Endothelial cell of umbilical vein (primary cell): ENCODE measurements around the gene PLA2G4B. TPM values are rescaled to one million over a fixed set of nuclear protein-coding genes. Genes with fewer than 3 reads are reported as not detected.

Source experiments
- BruUV-seq: library from RNA; stranded (reverse); fragments of 400-500 nt; replicated peaks from 2 replicates; lab custom pipeline; 2021; lab: Mats Ljungman, UMichigan
- CTCF ChIA-PET: fragments of 300-600, 350-600 bp; sonication (Branson Sonifier 250); formaldehyde crosslinking; loops from one replicate; lab custom pipeline; 2021; ENCODE audit warnings: antibody characterized with exemption, inconsistent platforms; lab: Charles Lee
- POLR2A ChIA-PET: fragments of 300-600, 350-600 bp; sonication (Branson Sonifier 250); formaldehyde crosslinking; loops from one replicate; lab custom pipeline; 2021; ENCODE audit warnings: antibody characterized with exemption, inconsistent platforms; lab: Charles Lee
- DNase-seq: peaks from one replicate; pipeline ENCODE4 v3.0.0-alpha.2; 2011; ENCODE audit warnings: low read depth, low spot score
- FAIRE-seq: peaks from 2 replicates; lab custom pipeline; 2011; peaks lifted over from hg19 to GRCh38; lab: Jason Lieb, UNC
- H2AFZ ChIP-seq: 2 replicates; pipeline ENCODE4 v1.6.0; 2012; ENCODE audit warnings: low read depth, low read length, control low read depth, inconsistent platforms
- H3K27ac ChIP-seq: 2 replicates; pipeline ENCODE4 v1.5.1; 2011; ENCODE audit warnings: low read depth, mild to moderate bottlenecking, control low read depth, low read length, moderate library complexity; ENCODE audit not compliant: insufficient read depth
- H3K27me3 ChIP-seq, 2 experiments: 2 replicates each; pipeline versions ENCODE4 v1.6.0 to v1.6.1; 2011; ENCODE audit warnings: low read length in 2 of 2, mixed read lengths in 1 of 2; ENCODE audit not compliant: control insufficient read depth in 2 of 2, insufficient read depth in 2 of 2
- H3K36me3 ChIP-seq, 2 experiments: 2 replicates in 1 of 2; 3 replicates in 1 of 2; pipeline ENCODE4 v1.5.1; 2011; ENCODE audit warnings: low read length in 2 of 2, mild to moderate bottlenecking in 1 of 2, moderate library complexity in 1 of 2; ENCODE audit not compliant: control insufficient read depth in 2 of 2, insufficient read depth in 2 of 2; ENCODE audit errors: extremely low read depth in 1 of 2
- H3K4me1 ChIP-seq: 3 replicates; pipeline ENCODE4 v1.5.1; 2011; ENCODE audit warnings: mild to moderate bottlenecking, low read length; ENCODE audit not compliant: control insufficient read depth, insufficient read depth; ENCODE audit errors: extremely low read depth
- H3K4me2 ChIP-seq: 2 replicates; pipeline ENCODE4 v1.6.1; 2011; ENCODE audit warnings: low read length, control low read depth, mixed read lengths; ENCODE audit not compliant: insufficient read depth
- H3K4me3 ChIP-seq, 3 experiments: fragments of 200-600 bp in 1 of 3; sonication (generic), shearing (Covaris generic) in 1 of 3; replicated peaks in 1 of 3; 2 replicates each; pipeline ENCODE4 v1.5.1; 2011 to 2016; ENCODE audit warnings: control low read depth in 3 of 3, low read length in 3 of 3, mild to moderate bottlenecking in 2 of 3, inconsistent platforms in 1 of 3, low read depth in 1 of 3, moderate library complexity in 1 of 3; ENCODE audit not compliant: insufficient read depth in 1 of 3
- H3K79me2 ChIP-seq: 2 replicates; pipeline ENCODE4 v1.6.0; 2012; ENCODE audit warnings: low read length, inconsistent platforms; ENCODE audit not compliant: control insufficient read depth, insufficient read depth
- H3K9ac ChIP-seq: replicated peaks from 2 replicates; pipeline ENCODE3; 2011; ENCODE audit warnings: low read length, control low read depth; ENCODE audit not compliant: insufficient read depth; ENCODE audit errors: extremely low read depth
- H3K9me1 ChIP-seq: replicated peaks from 3 replicates; pipeline ENCODE4 v1.6.0; 2011; ENCODE audit warnings: mild to moderate bottlenecking, low read length; ENCODE audit not compliant: control insufficient read depth, insufficient read depth; ENCODE audit errors: extremely low read depth
- H3K9me3 ChIP-seq: replicated peaks from 2 replicates; pipeline ENCODE4 v1.5.1; 2012; ENCODE audit warnings: low read length, inconsistent platforms; ENCODE audit not compliant: control insufficient read depth, insufficient read depth
- H4K20me1 ChIP-seq: replicated peaks from 2 replicates; pipeline ENCODE3; 2011; ENCODE audit warnings: mild to moderate bottlenecking, low read length; ENCODE audit not compliant: control insufficient read depth, insufficient read depth; ENCODE audit errors: extremely low read depth
- CTCF ChIP-seq, 2 donors: IDR thresholded peaks; 1 replicate in 1 of 2; 2 replicates in 1 of 2; pipeline ENCODE4 v1.5.1; 2011; ENCODE audit warnings: low read length in 2 of 2, mild to moderate bottlenecking in 2 of 2, moderate library complexity in 2 of 2, control low read depth in 1 of 2, inconsistent platforms in 1 of 2, low read depth in 1 of 2; ENCODE audit not compliant: insufficient read depth in 1 of 2; ENCODE audit errors: extremely low read depth in 1 of 2
- EZH2 ChIP-seq: IDR thresholded peaks from 2 replicates; pipeline ENCODE4 v1.6.1; 2012; ENCODE audit warnings: borderline replicate concordance, low read depth, mild to moderate bottlenecking, moderate library complexity, low read length, inconsistent platforms; ENCODE audit not compliant: severe bottlenecking
- FOS ChIP-seq: IDR thresholded peaks from 2 replicates; pipeline ENCODE4 v1.6.1; 2011; ENCODE audit warnings: mild to moderate bottlenecking, low read length, moderate library complexity, borderline replicate concordance; ENCODE audit not compliant: insufficient read depth
- GATA2 ChIP-seq: IDR thresholded peaks from 2 replicates; pipeline ENCODE4 v1.7.0; 2011; ENCODE audit warnings: low read depth, mild to moderate bottlenecking, moderate library complexity, mixed read lengths, low read length; ENCODE audit not compliant: insufficient read length, insufficient read depth
- JUN ChIP-seq: IDR thresholded peaks from 2 replicates; pipeline ENCODE4 v1.6.1; 2011; ENCODE audit warnings: borderline replicate concordance, low read depth; ENCODE audit not compliant: insufficient read length, insufficient read depth
- MYC ChIP-seq: IDR thresholded peaks from one replicate; pipeline ENCODE4 v1.6.1; 2011; ENCODE audit warnings: mild to moderate bottlenecking, low read depth, low read length
- POLR2A ChIP-seq: IDR thresholded peaks from 2 replicates; pipeline ENCODE4 v1.6.1; 2012; ENCODE audit warnings: low read depth, mild to moderate bottlenecking, control low read depth, low read length
- POLR2AphosphoS5 ChIP-seq: IDR thresholded peaks from 2 replicates; pipeline ENCODE4 v1.6.1; 2012; ENCODE audit warnings: low read depth, mild to moderate bottlenecking, control low read depth, low read length, moderate library complexity; ENCODE audit not compliant: insufficient read depth
- dilution Hi-C: fragments of 300-500 bp; cut with MboI; formaldehyde crosslinking; loops from one replicate; pipeline ENCODE4 v1.15.0; 2019; ENCODE audit warnings: low sequenced_read_pairs; ENCODE audit not compliant: extremely low pct_ligation_motif_present
- intact Hi-C: fragments of 100-400 bp; cut with micrococcal nuclease; formaldehyde crosslinking; loops from one replicate; pipeline ENCODE4 v1.10.0; 2022
- polyA plus RNA-seq, 4 experiments: library from polyadenylated mRNA; depleted of rRNA in 3 of 4; stranded (reverse) in 3 of 4; unstranded in 1 of 4; fragments of >200 nt; gene quantifications; 2 replicates each; pipeline versions ENCODE4 v1.2.1 to v1.2.3, GENCODE V29; 2011 to 2012; ENCODE audit warnings: missing spikeins in 1 of 4
- total RNA-seq: library from RNA; stranded (reverse); gene quantifications from 2 replicates; pipeline ENCODE4 v1.2.3, GENCODE V29; 2021
- TF ChIP-seq, protein P1 (sequence below): IDR thresholded peaks from 2 replicates; pipeline ENCODE4 v1.6.1; 2011; ENCODE audit not compliant: insufficient read depth, insufficient read length

Gene PLA2G4B
- total and polyA plus RNA-seq, 2 donors (not counting 3 experiments of a cell fraction or from before 2014, with no cell fraction given) = 4.0 to 7.9 TPM

DNA sequence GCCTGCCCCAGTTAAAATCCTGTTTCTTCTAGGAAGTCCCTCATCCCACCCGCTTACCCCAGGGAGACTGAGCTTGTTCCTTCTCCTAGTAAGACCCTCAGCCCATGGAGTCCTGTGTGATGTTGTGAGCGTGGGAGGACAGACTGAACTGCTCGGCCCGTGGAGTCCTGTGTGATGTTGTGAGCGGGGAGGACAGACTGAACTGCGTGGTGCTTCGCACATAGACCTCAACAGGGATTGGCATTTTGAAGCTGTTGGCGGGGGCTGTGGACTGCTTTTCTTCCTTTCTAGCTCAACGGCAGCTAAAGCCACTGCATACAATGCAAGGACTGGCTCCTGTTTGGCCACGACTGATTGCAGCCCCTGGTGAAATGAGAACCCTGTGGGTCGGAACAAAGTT is 56.8 kb downstream of the PLA2G4B start:
- no peaks in the 10 kb centered on the region for H3K79me2 ChIP-seq
- DNase-seq (no peak), FAIRE-seq (no peak)
- no peaks in the 10 kb centered on the region for H3K9me1 ChIP-seq
- BruUV-seq = no TSS peak
- peak overlapping the region; percentile 73 for H3K27ac ChIP-seq
- no peak for TF ChIP-seq EZH2
- no peak for TF ChIP-seq POLR2A
- TF ChIP-seq GATA2 = no peak
- no peak for TF ChIP-seq POLR2AphosphoS5
- no peak for TF ChIP-seq JUN
- no peaks in the 10 kb centered on the region for H3K27me3 ChIP-seq
- ChIA-PET POLR2A (no interaction called here), CTCF (interaction anchor here (1.0 to 2.0 kb wide), 6 partner anchors 9 to 430 kb away, joined by 3 to 27 read pairs (median 4); partner anchors contain the start of gene MAPKBP1)
- intact Hi-C loops (loop anchor here (2.0 kb wide), 1 partner anchor 121 kb away; the partner anchor contains the start of gene MAPKBP1), dilution Hi-C loops (no loop called here)
- H3K9ac ChIP-seq = no peak overlapping the region
- no peak overlapping the region for H2AFZ ChIP-seq
- H3K4me3 ChIP-seq = no peak overlapping the region
- peaks cover 7 to 22% of the 10 kb centered on the region in 2 experiments for H3K36me3 ChIP-seq
- no peak overlapping the region for H3K4me2 ChIP-seq
- H4K20me1 ChIP-seq = no peaks in the 10 kb centered on the region
- no peaks in the 10 kb centered on the region for H3K9me3 ChIP-seq
- H3K4me1 ChIP-seq = peaks cover 16% of the 10 kb centered on the region

DNA sequence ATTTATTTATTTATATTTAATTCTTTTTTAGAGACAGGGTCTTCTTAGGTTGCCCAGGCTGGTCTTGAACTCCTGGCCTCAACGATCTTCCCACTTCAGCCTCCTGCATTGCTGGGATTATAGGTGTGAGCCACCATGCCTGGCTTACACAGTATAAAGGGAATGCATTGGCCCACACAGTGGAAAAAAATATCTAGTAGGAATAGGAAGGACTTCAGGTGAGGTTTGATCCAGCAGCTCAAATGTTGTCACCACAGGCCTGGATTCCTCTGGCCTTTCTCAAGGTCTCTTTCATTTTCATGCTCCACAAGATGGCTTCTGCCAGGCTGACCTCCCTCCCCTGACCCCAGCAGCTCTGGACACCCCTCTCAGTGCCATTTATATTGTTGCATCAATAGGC is 57.3 kb downstream of the PLA2G4B start:
- no peak overlapping the region for H3K27ac ChIP-seq
- intact Hi-C loops = loop anchor here (2.0 kb wide), 1 partner anchor 121 kb away; the partner anchor contains the start of gene MAPKBP1
- dilution Hi-C loops = no loop called here
- no peaks in the 10 kb centered on the region for H3K79me2 ChIP-seq
- peak; percentile 40 for FAIRE-seq
- TF ChIP-seq POLR2A = no peak
- TF ChIP-seq FOS = no peak
- TF ChIP-seq, protein P1, sequence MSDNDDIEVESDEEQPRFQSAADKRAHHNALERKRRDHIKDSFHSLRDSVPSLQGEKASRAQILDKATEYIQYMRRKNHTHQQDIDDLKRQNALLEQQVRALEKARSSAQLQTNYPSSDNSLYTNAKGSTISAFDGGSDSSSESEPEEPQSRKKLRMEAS = no peak
- no peak for TF ChIP-seq CTCF (IDR thresholded peaks at IDR 0.05; ENCODE audit: extremely low read depth in 1 of 2, insufficient read depth in 1 of 2, low read depth in 1 of 2, low read length in 2 of 2)
- TF ChIP-seq MYC = no peak
- TF ChIP-seq POLR2AphosphoS5 = no peak
- TF ChIP-seq EZH2 = no peak
- TF ChIP-seq GATA2 = no peak
- TF ChIP-seq JUN = no peak
- H2AFZ ChIP-seq = no peak overlapping the region
- H3K4me2 ChIP-seq = no peak overlapping the region
- H3K9me1 ChIP-seq = no peaks in the 10 kb centered on the region
- ChIA-PET CTCF (interaction anchor here (1.2 to 2.0 kb wide), 2 partner anchors 9 to 430 kb away, joined by 4 to 27 read pairs; no protein-coding TSS in a partner anchor), POLR2A (no interaction called here)
- H3K9me3 ChIP-seq = no peaks in the 10 kb centered on the region
- no peak for DNase-seq
- H3K27me3 ChIP-seq = no peaks in the 10 kb centered on the region
- no TSS peak for BruUV-seq
- no peak overlapping the region for H3K4me3 ChIP-seq
- peaks cover 11 to 26% of the 10 kb centered on the region in 2 experiments for H3K36me3 ChIP-seq
- no peak overlapping the region for H3K9ac ChIP-seq
- peaks cover 16% of the 10 kb centered on the region for H3K4me1 ChIP-seq
- no peaks in the 10 kb centered on the region for H4K20me1 ChIP-seq
